Measurements from ENCODE around the gene FBN3. TPM values are rescaled to one million over a fixed set of nuclear protein-coding genes. Genes with fewer than 3 reads are reported as not detected.

The FBN3 gene
- total RNA-seq, 3 donors from 2014 or later = 0.35 TPM; not detected in 2

DNA sequence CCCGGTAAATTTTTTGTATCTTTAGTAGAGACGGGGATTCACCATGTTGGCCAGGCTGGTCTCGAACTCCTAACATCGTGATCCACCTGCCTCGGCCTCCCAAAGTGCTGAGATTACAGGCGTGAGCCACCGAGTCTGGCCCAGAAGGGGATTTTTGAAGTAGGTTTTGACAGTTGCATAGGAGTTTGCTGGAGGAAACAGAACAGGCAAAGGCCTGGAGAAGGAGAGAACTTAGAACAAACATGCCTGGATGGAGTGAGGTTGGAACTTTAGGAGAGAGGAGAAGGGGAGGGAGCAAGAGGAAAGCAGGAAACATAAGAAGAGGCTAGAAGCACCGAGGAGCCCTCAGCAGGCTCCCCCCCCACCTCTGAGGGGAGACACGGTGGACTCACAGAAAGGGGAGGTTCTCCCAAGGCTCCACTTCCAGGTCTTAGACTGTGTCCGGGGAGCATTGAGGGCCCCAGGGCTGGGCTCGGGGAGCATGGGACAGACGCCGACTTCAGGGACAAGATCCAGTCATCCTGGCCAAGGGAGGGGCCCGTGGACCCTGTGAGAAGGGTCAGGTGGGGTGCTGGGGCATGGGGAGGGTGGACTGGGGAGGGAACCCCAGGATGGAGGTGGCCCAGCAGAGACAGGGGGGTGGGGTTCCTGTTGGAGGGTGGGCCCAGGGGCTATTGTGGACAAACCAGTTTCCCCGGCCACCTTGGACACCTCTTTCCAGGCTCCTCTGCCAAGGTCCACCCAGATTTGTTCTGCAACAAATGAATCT lies 1.8 kb upstream of the FBN3 start:
- Histone ChIP-seq H3K4me3 (no peak overlapping the region), H3K36me3 (ENCODE audit: low read depth) (no peaks in the 10 kb centered on the region), H3K9me3 (no peaks in the 10 kb centered on the region), H3K4me1 (ENCODE audit: low read depth) (peaks cover 7% of the 10 kb centered on the region)
- ATAC-seq (no peak), DNase-seq (no peak)
- intact Hi-C loops (cut with DNase I, micrococcal nuclease) = no loop called here
- TF ChIP-seq, protein P1, sequence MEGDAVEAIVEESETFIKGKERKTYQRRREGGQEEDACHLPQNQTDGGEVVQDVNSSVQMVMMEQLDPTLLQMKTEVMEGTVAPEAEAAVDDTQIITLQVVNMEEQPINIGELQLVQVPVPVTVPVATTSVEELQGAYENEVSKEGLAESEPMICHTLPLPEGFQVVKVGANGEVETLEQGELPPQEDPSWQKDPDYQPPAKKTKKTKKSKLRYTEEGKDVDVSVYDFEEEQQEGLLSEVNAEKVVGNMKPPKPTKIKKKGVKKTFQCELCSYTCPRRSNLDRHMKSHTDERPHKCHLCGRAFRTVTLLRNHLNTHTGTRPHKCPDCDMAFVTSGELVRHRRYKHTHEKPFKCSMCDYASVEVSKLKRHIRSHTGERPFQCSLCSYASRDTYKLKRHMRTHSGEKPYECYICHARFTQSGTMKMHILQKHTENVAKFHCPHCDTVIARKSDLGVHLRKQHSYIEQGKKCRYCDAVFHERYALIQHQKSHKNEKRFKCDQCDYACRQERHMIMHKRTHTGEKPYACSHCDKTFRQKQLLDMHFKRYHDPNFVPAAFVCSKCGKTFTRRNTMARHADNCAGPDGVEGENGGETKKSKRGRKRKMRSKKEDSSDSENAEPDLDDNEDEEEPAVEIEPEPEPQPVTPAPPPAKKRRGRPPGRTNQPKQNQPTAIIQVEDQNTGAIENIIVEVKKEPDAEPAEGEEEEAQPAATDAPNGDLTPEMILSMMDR (IDR thresholded peaks at IDR 0.05) = no peak

DNA sequence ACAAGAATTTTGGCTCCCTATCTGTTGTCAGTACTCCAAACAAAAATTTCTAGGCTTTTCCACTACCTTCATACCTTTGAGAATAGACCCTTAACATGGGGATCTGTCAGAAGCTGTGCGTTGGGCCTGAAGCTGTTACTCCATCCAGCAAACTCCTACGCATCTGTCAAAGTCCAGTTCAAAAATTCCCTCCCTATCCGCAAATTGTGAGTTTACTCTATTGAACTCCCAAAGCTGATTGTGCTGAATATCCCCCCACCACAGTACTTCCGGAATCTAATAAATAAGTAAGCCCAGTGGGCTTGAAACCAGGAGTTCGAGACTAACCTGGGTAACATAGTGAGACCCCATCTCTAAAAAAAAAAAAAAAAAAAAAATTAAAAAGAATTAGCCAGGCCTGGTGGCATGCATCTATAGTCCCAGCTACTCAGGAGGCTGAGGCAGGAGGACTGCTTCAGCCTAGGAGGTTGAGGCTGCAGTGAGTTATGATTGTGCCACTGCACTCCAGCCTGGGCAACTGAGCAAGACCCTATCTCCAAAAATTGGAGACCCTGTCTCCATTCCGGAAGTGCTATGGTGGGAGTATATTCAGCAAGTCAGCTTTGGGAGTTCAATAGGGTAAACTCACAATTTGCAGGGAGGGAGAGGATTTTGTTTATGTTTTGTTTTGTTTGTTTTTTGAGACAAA lies 930 bp upstream of the FBN3 start:
- ATAC-seq (no peak), DNase-seq (no peak)
- H3K4me3 ChIP-seq = no peak overlapping the region
- H3K4me1 ChIP-seq (ENCODE audit: low read depth) = peaks cover 7% of the 10 kb centered on the region
- TF ChIP-seq, protein P1 (IDR thresholded peaks at IDR 0.05) = no peak
- intact Hi-C loops (cut with DNase I, micrococcal nuclease) = no loop called here
- H3K9me3 ChIP-seq = no peaks in the 10 kb centered on the region
- no peaks in the 10 kb centered on the region for H3K36me3 ChIP-seq (ENCODE audit: low read depth)

DNA sequence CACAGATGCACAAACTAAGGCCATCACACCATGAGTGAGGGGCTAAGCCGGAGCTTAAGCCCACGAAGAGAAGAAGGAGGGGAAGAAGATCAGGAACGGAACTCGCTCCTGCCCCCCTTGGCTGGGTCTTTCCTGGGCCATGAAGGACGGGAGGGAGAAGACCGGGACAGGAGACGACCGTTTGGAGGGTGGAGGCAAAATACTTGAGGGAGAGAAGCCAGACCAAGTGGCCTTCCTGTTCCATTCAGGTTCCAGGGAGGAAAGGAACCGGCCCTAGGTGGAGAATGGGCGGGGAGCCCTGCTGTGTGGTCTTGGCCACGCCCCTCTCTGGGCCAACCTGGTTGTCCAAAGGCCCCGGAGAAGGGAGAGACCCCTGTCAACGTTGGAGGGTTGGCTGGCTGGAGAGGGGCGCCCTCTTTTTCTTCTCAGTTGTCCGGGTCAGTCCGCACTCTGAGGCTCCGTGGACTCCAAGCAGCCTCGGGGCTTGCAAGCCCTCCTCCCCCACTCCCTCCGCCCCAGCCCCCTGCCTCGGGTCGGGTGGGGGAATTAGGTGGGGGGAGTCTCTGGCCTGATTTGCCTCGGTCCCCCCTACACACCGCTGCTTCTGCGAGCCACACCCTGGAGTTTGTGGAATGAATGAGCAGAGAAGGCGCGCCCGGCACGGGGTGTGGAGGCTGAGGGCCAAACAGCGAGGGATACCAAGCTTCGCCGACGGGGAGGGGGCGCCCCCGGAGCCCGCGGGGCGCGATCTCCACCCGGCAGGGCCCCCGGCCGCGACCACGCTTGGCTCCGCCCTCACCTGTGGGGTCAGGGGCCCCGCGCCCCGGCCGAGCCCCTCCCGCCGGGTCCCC lies 757 bp downstream of the FBN3 start:
- intact Hi-C loops (cut with DNase I, micrococcal nuclease) = no loop called here
- Histone ChIP-seq H3K36me3 (ENCODE audit: low read depth) (no peaks in the 10 kb centered on the region), H3K9me3 (no peaks in the 10 kb centered on the region), H3K4me3 (no peak overlapping the region), H3K4me1 (ENCODE audit: low read depth) (peaks cover 7% of the 10 kb centered on the region)
- peak in 1 of 3 donors; percentile 9 for DNase-seq
- ATAC-seq = peak; percentile 26
- TF ChIP-seq, protein P1 (IDR thresholded peaks at IDR 0.05) = no peak

DNA sequence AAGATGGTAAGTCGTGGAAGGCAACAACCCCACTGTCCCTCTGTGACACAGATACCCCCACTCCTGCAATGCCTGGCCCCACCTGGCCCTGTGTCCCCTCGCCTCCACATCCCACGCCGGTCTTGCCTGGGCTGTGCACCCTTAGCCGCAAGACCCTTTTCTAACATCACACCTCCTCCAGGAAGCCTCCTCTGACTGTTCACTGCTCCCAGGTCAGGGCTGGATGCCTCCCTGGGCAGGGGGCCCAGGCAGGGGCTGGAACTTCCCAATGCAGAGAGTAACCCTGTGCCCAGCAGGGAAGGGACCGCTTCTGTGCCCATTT lies 1.3 kb downstream of the FBN3 start:
- Histone ChIP-seq H3K9me3 (no peaks in the 10 kb centered on the region), H3K4me1 (ENCODE audit: low read depth) (peaks cover 7% of the 10 kb centered on the region), H3K4me3 (no peak overlapping the region), H3K36me3 (ENCODE audit: low read depth) (no peaks in the 10 kb centered on the region)
- DNase-seq (no peak), ATAC-seq (no peak)
- intact Hi-C loops (cut with DNase I, micrococcal nuclease) = no loop called here
- TF ChIP-seq, protein P1 (IDR thresholded peaks at IDR 0.05) = no peak

DNA sequence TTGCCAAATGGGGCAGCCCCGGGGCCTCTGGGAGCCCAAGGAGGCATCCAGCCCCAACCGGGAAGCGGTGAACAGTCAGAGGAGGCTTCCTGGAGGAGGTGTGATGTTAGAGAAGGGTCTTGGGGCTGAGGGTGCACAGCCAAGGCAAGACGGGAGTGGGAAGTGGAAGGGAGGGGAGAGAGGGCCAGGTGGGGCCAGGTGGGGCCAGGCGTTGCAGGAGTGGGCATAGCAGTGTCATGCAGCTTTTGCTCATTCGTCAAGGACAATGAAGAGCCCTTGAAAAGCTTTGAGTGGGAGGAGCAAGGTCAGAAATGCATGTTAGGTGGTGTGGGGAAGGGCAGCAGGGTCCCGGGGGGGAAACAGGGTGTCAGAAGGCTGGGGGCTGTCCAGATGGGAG lies 1.8 kb downstream of the FBN3 start:
- Histone ChIP-seq H3K36me3 (ENCODE audit: low read depth) (no peaks in the 10 kb centered on the region), H3K4me1 (ENCODE audit: low read depth) (peaks cover 7% of the 10 kb centered on the region), H3K4me3 (no peak overlapping the region), H3K9me3 (no peaks in the 10 kb centered on the region)
- ATAC-seq (no peak), DNase-seq (no peak)
- TF ChIP-seq, protein P1 (IDR thresholded peaks at IDR 0.05) = no peak
- intact Hi-C loops (cut with DNase I, micrococcal nuclease) = no loop called here
